Measurements from ENCODE around the gene SEMA3G.

GRCh38 chr3:52402101-52402521 lies 42.8 kb downstream of the SEMA3G start:
- TF ChIP-seq CTCF (IDR thresholded peaks at IDR 0.05) (no peak), POLR2A (IDR thresholded peaks at IDR 0.05) (no peak)
